Activated CD4-positive, alpha-beta T cell treated with anti-CD3 and anti-CD28 coated beads, Interleukin-2, amount 50 U/mL, for 1 hour (primary cell): ENCODE measurements around the gene IDH3B.
"Not testable (repeated sequence)": the region's sequence is repeated elsewhere in the genome, so short reads cannot be mapped to it uniquely, and the experiment has no call there.

Experiments
- DNase-seq: peaks from one replicate; pipeline ENCODE4 v3.0.0-alpha.2; 2020

The IDH3B gene

GRCh38 chr20:2663887-2664719, at the start of gene IDH3B:
Gene IDH3B (minus strand): TSS chr20:2664216. CDS start chr20:2664188, 28 bp downstream.
- DNase-seq = peak; percentile 88

- DNase-seq = no peak
Observed at GRCh38 chr20:2713285-2713684, 49.3 kb upstream of the IDH3B start.

- DNase-seq = no peak
Observed at GRCh38 chr20:2709205-2709981, 45.4 kb upstream of the IDH3B start.

GRCh38 chr20:2708665-2709064, 44.6 kb upstream of the IDH3B start:
- DNase-seq = no peak

- DNase-seq = no peak
Observed at GRCh38 chr20:2708073-2708415, 44.0 kb upstream of the IDH3B start.

- no peak for DNase-seq
Observed at GRCh38 chr20:2707353-2708072, 43.5 kb upstream of the IDH3B start.

GRCh38 chr20:2706688-2707352, 42.8 kb upstream of the IDH3B start:
- no peak for DNase-seq

- no peak for DNase-seq
Observed at GRCh38 chr20:2705931-2706645, 42.1 kb upstream of the IDH3B start.

- no peak for DNase-seq
Observed at GRCh38 chr20:2703716-2704475, 39.9 kb upstream of the IDH3B start.

GRCh38 chr20:2701671-2702081, 37.7 kb upstream of the IDH3B start:
- DNase-seq = no peak

GRCh38 chr20:2700913-2701620, 37.1 kb upstream of the IDH3B start:
- no peak for DNase-seq

- no peak for DNase-seq
Observed at GRCh38 chr20:2699775-2700413, 35.9 kb upstream of the IDH3B start.

GRCh38 chr20:2698912-2699311, 34.9 kb upstream of the IDH3B start:
- no peak for DNase-seq

- DNase-seq = no peak
Observed at GRCh38 chr20:2698186-2698817, 34.3 kb upstream of the IDH3B start.

- no peak for DNase-seq
Observed at GRCh38 chr20:2697768-2698167, 33.8 kb upstream of the IDH3B start.

GRCh38 chr20:2696646-2697045, 32.6 kb upstream of the IDH3B start:
- no peak for DNase-seq

GRCh38 chr20:2695984-2696525, 32.0 kb upstream of the IDH3B start:
- not testable (repeated sequence) for DNase-seq

- DNase-seq = no peak
Observed at GRCh38 chr20:2695206-2695983, 31.4 kb upstream of the IDH3B start.

- no peak for DNase-seq
Observed at GRCh38 chr20:2694519-2694918, 30.5 kb upstream of the IDH3B start.
